K562 (cell line): ENCODE data around the gene CHPF. TPM values are rescaled to one million over a fixed set of nuclear protein-coding genes. Genes with fewer than 3 reads are reported as not detected.
A peak's percentile ranks its signal among the peaks of the same experiment; 100 is the strongest.

Source experiments
- ATAC-seq: fragments of 200-7000 bp; cut with Tn5 transposase; 3 replicates; pipeline ENCODE4 v1.9.1; 2020; ENCODE audit warnings: moderate library complexity
- BruUV-seq: library from RNA; stranded (reverse); fragments of 400-500 nt; replicated peaks from 2 replicates; lab custom pipeline; 2021; lab: Mats Ljungman, UMichigan
- CTCF ChIA-PET: fragments of 300-600 bp; formaldehyde crosslinking; extraction: SDS; loops from one replicate; lab custom pipeline; 2021; ENCODE audit warnings: low intra/inter-chr PET ratio; lab: Yijun Ruan, JAX
- POLR2A ChIA-PET: fragments of 300-600, 350-650 bp; sonication (Branson Sonifier 250); formaldehyde crosslinking; extraction: SDS; loops from one replicate; lab custom pipeline; 2021; ENCODE audit warnings: antibody characterized with exemption, inconsistent platforms; lab: Yijun Ruan, JAX
- DNase-seq, 4 experiments: peaks; one replicate each; pipeline versions ENCODE4 v3.0.0 to v3.0.0-alpha.2; 2011 to 2018; ENCODE audit warnings: low spot score in 3 of 4, mixed read lengths in 3 of 4; ENCODE audit errors: extremely low read depth in 1 of 4
- FAIRE-seq: peaks from 2 replicates; lab custom pipeline; 2011; peaks lifted over from hg19 to GRCh38; lab: Jason Lieb, UNC
- H2AFZ ChIP-seq: 2 replicates; pipeline ENCODE4 v1.6.0; 2011; ENCODE audit warnings: low read depth, low read length, control low read depth, inconsistent platforms
- H3K27ac ChIP-seq: fragments of 200-600 bp; 3 replicates; pipeline ENCODE4 v1.8.0; 2011; ENCODE audit warnings: low read depth, mild to moderate bottlenecking, control low read depth, inconsistent platforms, low read length, moderate library complexity, mixed read lengths; ENCODE audit errors: extremely low read depth
- H3K27me3 ChIP-seq, 2 experiments: fragments of 300-600 bp in 1 of 2; 2 replicates in 1 of 2; 3 replicates in 1 of 2; pipeline versions ENCODE4 v1.6.0 to v1.8.0; 2011; ENCODE audit warnings: inconsistent platforms in 2 of 2, low read length in 2 of 2, mild to moderate bottlenecking in 1 of 2, mixed read lengths in 1 of 2, moderate library complexity in 1 of 2; ENCODE audit not compliant: control insufficient read depth in 2 of 2, insufficient read depth in 2 of 2
- H3K36me3 ChIP-seq: fragments of 300-600 bp; 3 replicates; pipeline ENCODE4 v1.8.0; 2011; ENCODE audit warnings: mild to moderate bottlenecking, low read length, inconsistent platforms; ENCODE audit not compliant: control insufficient read depth, insufficient read depth
- H3K4me1 ChIP-seq, 2 experiments: fragments of 200-600 bp in 1 of 2; replicated peaks in 1 of 2; 2 replicates in 1 of 2; 3 replicates in 1 of 2; pipeline versions ENCODE4 v1.5.1 to v1.8.0; 2011; ENCODE audit warnings: inconsistent platforms in 2 of 2, low read length in 2 of 2, mild to moderate bottlenecking in 1 of 2, mixed read lengths in 1 of 2, moderate library complexity in 1 of 2; ENCODE audit not compliant: control insufficient read depth in 2 of 2, insufficient read depth in 2 of 2
- H3K4me2 ChIP-seq: 2 replicates; pipeline ENCODE4 v1.6.1; 2011; ENCODE audit warnings: low read length, control low read depth, inconsistent platforms, mixed read lengths; ENCODE audit not compliant: insufficient read depth
- H3K4me3 ChIP-seq: fragments of 200-600 bp; sonication (generic), shearing (Covaris generic); 2 replicates; pipeline ENCODE4 v1.5.1; 2016; ENCODE audit warnings: control low read depth, inconsistent platforms
- H3K79me2 ChIP-seq: fragments of 200-600 bp; 3 replicates; pipeline ENCODE4 v1.8.0; 2011; ENCODE audit warnings: low read length, inconsistent platforms; ENCODE audit not compliant: control insufficient read depth, insufficient read depth
- H3K9ac ChIP-seq, 2 experiments: 2 replicates each; pipeline versions ENCODE4 v1.6.0 to v1.6.1; 2011; ENCODE audit warnings: low read depth in 2 of 2, low read length in 2 of 2, control low read depth in 1 of 2, inconsistent platforms in 1 of 2, mild to moderate bottlenecking in 1 of 2, mixed read lengths in 1 of 2; ENCODE audit not compliant: insufficient read depth in 1 of 2
- H3K9me1 ChIP-seq: one replicate; pipeline ENCODE4 v1.6.0; 2011; ENCODE audit warnings: inconsistent platforms, mild to moderate bottlenecking, low read length, moderate library complexity; ENCODE audit not compliant: control insufficient read depth, insufficient read depth
- H3K9me3 ChIP-seq: replicated peaks from 2 replicates; pipeline ENCODE4 v1.5.1; 2011; ENCODE audit warnings: low read depth, low read length, inconsistent platforms; ENCODE audit not compliant: control insufficient read depth, insufficient read depth
- H4K20me1 ChIP-seq: replicated peaks from 2 replicates; pipeline ENCODE4 v1.6.1; 2011; ENCODE audit warnings: low read length, inconsistent platforms, mixed read lengths; ENCODE audit not compliant: control insufficient read depth, insufficient read depth
- CAMTA2 ChIP-seq: fragments of 250-450 bp; sonication (Bioruptor Pico); conservative IDR thresholded peaks from 2 replicates; pipeline ENCODE4 v1.5.1; 2022
- JUN ChIP-seq, 2 experiments: sonication (generic) in 1 of 2; formaldehyde crosslinking in 1 of 2; IDR thresholded peaks; 2 replicates each; pipeline versions ENCODE4 v1.6.1 to v1.8.0; 2012 to 2022; ENCODE audit warnings: borderline replicate concordance in 2 of 2, mild to moderate bottlenecking in 2 of 2, improper control_type of control experiment in 1 of 2, low read depth in 1 of 2, low read length in 1 of 2, missing genetic modification reagents in 1 of 2
- MXI1 ChIP-seq: IDR thresholded peaks from 2 replicates; pipeline ENCODE4 v1.6.1; 2011; ENCODE audit warnings: low read depth, mild to moderate bottlenecking, improper control_type of control experiment, low read length
- PCBP2 ChIP-seq: fragments of 200-400 bp; formaldehyde crosslinking; IDR thresholded peaks from 2 replicates; pipeline ENCODE4 v1.6.1; 2018; ENCODE audit warnings: low read length, low read depth, mild to moderate bottlenecking, moderate library complexity; ENCODE audit not compliant: poor library complexity, severe bottlenecking
- POLR2G ChIP-seq: fragments of 200-400 bp; formaldehyde crosslinking; IDR thresholded peaks from 2 replicates; pipeline ENCODE4 v1.6.1; 2017; ENCODE audit warnings: low read depth, mild to moderate bottlenecking, antibody characterized with exemption, low read length, moderate library complexity
- ZEB2 ChIP-seq: fragments of 450-650 bp; IDR thresholded peaks from 2 replicates; pipeline ENCODE4 v1.6.1; 2016
- WGBS: fragments of 100-300 bp; shearing (Covaris generic); methylation state at CpG from one replicate; pipeline ENCODE4 v1.1.6; 2016; ENCODE audit warnings: low coverage, mixed read lengths; ENCODE audit not compliant: insufficient coverage; ENCODE audit errors: missing lambda C conversion rate; 5-methylcytosine and 5-hydroxymethylcytosine counted together
- in situ Hi-C: fragments of 300-500 bp; cut with MboI; formaldehyde crosslinking; loops from 4 replicates; pipeline ENCODE4 v1.15.0; 2018; ENCODE audit warnings: inconsistent platforms, mixed read lengths
- intact Hi-C: fragments of 100-400 bp; cut with micrococcal nuclease; formaldehyde crosslinking; loops from 2 replicates; pipeline ENCODE4 v1.14.2; 2022
- polyA plus RNA-seq, 8 experiments: library from polyadenylated mRNA; depleted of rRNA in 4 of 8; stranded (reverse) in 5 of 8; unstranded in 3 of 8; fragments of >200 nt; fragmentation: Nextera tagmentation in 2 of 8; fragmentation: Illumina TruSeq in 1 of 8; extraction: Ambion mirVana in 2 of 8; extraction: Trizol in 1 of 8; gene quantifications; 2 replicates each; pipeline versions ENCODE4 v1.2.1 to v1.2.3, GENCODE V29; 2011 to 2014; ENCODE audit warnings: inconsistent platforms in 1 of 8, missing spikeins in 1 of 8
- total RNA-seq, 7 experiments: library from RNA; depleted of rRNA in 6 of 7; stranded (reverse); fragments of >200 nt in 6 of 7; fragmentation: Illumina TruSeq in 2 of 7; extraction: Trizol in 2 of 7; gene quantifications; 2 replicates each; pipeline versions ENCODE4 v1.2.1 to v1.2.3, GENCODE V29; 2011 to 2021; ENCODE audit warnings: low replicate concordance in 1 of 7
- TF ChIP-seq, protein P1 (sequence below): fragments of 450-650 bp; IDR thresholded peaks from 2 replicates; pipeline ENCODE4 v1.6.1; 2016; ENCODE audit warnings: antibody characterized with exemption

CHPF gene
- total and polyA plus RNA-seq, 9 of the 15 experiments (the other 6 are each of a cell fraction or from before 2014, with no cell fraction given) = 0.15 to 57.2 (median 7.9) TPM

DNA sequence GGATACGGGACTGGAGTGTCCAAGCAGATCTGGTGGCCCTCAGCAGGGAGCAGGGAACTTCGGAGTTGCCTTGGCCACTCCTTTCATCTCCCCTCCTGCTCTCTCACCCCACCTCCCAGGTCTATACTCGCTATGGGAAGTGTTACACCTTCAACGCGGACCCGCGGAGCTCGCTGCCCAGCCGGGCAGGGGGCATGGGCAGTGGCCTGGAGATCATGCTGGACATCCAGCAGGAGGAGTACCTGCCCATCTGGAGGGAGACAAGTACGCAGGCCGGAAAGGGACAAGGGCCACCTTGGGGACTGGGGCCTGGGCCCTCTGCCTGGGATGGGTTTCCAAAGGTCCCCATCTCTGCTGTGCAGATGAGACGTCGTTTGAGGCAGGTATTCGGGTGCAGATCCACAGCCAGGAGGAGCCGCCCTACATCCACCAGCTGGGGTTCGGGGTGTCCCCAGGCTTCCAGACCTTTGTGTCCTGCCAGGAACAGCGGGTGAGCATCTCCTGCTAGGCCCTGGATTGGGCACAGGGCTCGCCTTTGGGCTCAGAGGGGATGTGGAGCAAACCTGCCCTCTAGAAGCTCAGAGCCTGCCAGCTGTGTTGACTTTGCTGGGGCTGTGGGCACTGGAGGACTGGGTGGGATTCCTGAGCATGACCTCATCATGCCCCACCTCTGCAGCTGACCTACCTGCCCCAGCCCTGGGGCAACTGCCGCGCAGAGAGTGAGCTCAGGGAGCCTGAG is 11.8 kb downstream of the CHPF start:
- BruUV-seq = no TSS peak
- peaks cover 59% of the 10 kb centered on the region for H3K79me2 ChIP-seq
- ATAC-seq (no peak), FAIRE-seq (no peak), DNase-seq (no peak)
- peaks cover 47% of the 10 kb centered on the region; the same call in 2 of the 3 replicates for H3K36me3 ChIP-seq
- intact Hi-C loops = loop anchor here (2.0 kb wide), 1 partner anchor 37 kb away; no protein-coding TSS in a partner anchor
- no peaks in the 10 kb centered on the region for H3K27me3 ChIP-seq
- peaks cover 33 to 52% of the 10 kb centered on the region in 2 experiments for H3K4me1 ChIP-seq
- ChIA-PET CTCF (interaction anchor here (0.7 to 3.2 kb wide), 2 partner anchors 56 to 129 kb away, joined by 3 to 25 read pairs; no protein-coding TSS in a partner anchor), POLR2A (interaction anchor here (0.7 kb wide), 1 partner anchor 32 kb away, joined by 4 read pairs; no protein-coding TSS in a partner anchor)
- in situ Hi-C loops = loop anchor here (5.0 kb wide), 1 partner anchor 125 kb away; no protein-coding TSS in a partner anchor
- H4K20me1 ChIP-seq = 0 out of 2 replicates have a peak, but pooled peaks cover 3% of the 10 kb centered on the region
- no peak overlapping the region for H3K27ac ChIP-seq
- H3K9ac ChIP-seq = peak overlapping the region in 1 of 2 experiments; percentile 45; a peak in 1 of 4 replicates
- 88% methylated on average over 12 of the region's 20 CpGs for WGBS
- H3K4me2 ChIP-seq = no peak overlapping the region
- TF ChIP-seq POLR2G (0 out of 2 replicates have a peak, but pooled peaks have one; percentile 21), MXI1 (no peak), PCBP2 (no peak), ZEB2 (no peak), JUN (IDR thresholded peaks at IDR 0.05; ENCODE audit: borderline replicate concordance, low read depth, low read length) (no peak), JUN (CRISPR knock-in tag; IDR thresholded peaks at IDR 0.05; ENCODE audit: borderline replicate concordance) (no peak), CAMTA2 (no peak)
- TF ChIP-seq, protein P1, sequence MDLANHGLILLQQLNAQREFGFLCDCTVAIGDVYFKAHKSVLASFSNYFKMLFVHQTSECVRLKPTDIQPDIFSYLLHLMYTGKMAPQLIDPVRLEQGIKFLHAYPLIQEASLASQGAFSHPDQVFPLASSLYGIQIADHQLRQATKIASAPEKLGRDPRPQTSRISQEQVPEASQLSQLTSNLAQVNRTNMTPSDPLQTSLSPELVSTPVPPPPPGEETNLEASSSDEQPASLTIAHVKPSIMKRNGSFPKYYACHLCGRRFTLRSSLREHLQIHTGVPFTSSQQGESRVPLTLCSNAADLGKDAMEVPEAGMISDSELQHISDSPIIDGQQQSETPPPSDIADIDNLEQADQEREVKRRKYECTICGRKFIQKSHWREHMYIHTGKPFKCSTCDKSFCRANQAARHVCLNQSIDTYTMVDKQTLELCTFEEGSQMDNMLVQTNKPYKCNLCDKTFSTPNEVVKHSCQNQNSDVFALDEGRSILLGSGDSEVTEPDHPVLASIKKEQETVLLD = no peak
- no peak overlapping the region for H2AFZ ChIP-seq
- H3K4me3 ChIP-seq = no peak overlapping the region
- H3K9me3 ChIP-seq = no peaks in the 10 kb centered on the region
- no peaks in the 10 kb centered on the region for H3K9me1 ChIP-seq
